Measurements from ENCODE around the gene CROCC2.

CROCC2 gene

GRCh38 chr2:240925191-240925567 lies 19.0 kb downstream of the CROCC2 start:
- DNase-seq = peak; percentile 52

- peak; percentile 43 for DNase-seq
Measured at GRCh38 chr2:240925568-240926515, 19.7 kb downstream of the CROCC2 start.

- peak; percentile 48 for DNase-seq
Measured at GRCh38 chr2:240926516-240927389, 20.6 kb downstream of the CROCC2 start.

- DNase-seq = no peak
Measured at GRCh38 chr2:240927390-240927781, 21.2 kb downstream of the CROCC2 start.

GRCh38 chr2:240928476-240929363 lies 22.6 kb downstream of the CROCC2 start:
- DNase-seq = peak; percentile 36

- peak; percentile 40 for DNase-seq
Measured at GRCh38 chr2:240929364-240930095, 23.4 kb downstream of the CROCC2 start.

- no peak for DNase-seq
Measured at GRCh38 chr2:240930096-240930630, 24.0 kb downstream of the CROCC2 start.

GRCh38 chr2:240930631-240931318 lies 24.6 kb downstream of the CROCC2 start:
- peak; percentile 44 for DNase-seq

- peak; percentile 22 for DNase-seq
Measured at GRCh38 chr2:240931319-240931949, 25.3 kb downstream of the CROCC2 start.

- DNase-seq = peak; percentile 37
Measured at GRCh38 chr2:240932001-240932723, 26.0 kb downstream of the CROCC2 start.

- peak; percentile 38 for DNase-seq
Measured at GRCh38 chr2:240932724-240933047, 26.6 kb downstream of the CROCC2 start.

GRCh38 chr2:240933048-240933965 lies 27.2 kb downstream of the CROCC2 start:
- peak; percentile 46 for DNase-seq

- DNase-seq = peak; percentile 38
Measured at GRCh38 chr2:240933966-240934700, 28.0 kb downstream of the CROCC2 start.

GRCh38 chr2:240934701-240935102 lies 28.6 kb downstream of the CROCC2 start:
- no peak for DNase-seq

GRCh38 chr2:240935103-240935876 lies 29.2 kb downstream of the CROCC2 start:
- DNase-seq = peak; percentile 38

- DNase-seq = peak; percentile 35
Measured at GRCh38 chr2:240936106-240936505, 30.0 kb downstream of the CROCC2 start.

- peak; percentile 45 for DNase-seq
Measured at GRCh38 chr2:240946046-240946445, 39.9 kb downstream of the CROCC2 start.

All from activated CD8-positive, alpha-beta memory T cell treated with anti-CD3 and anti-CD28 coated beads, Interleukin-2, amount 50 U/mL, for 48 hours (primary cell).